PC-3 (cell line): ENCODE results near the gene RAB17. TPM values are rescaled to one million over a fixed set of nuclear protein-coding genes. Genes with fewer than 3 reads are reported as not detected.

Experiments used
- ATAC-seq: fragments of 200-7000 bp; cut with Tn5 transposase; 2 replicates; pipeline ENCODE4 v1.9.1; 2020; ENCODE audit warnings: mild to moderate bottlenecking, moderate library complexity
- BruUV-seq: library from RNA; stranded (reverse); fragments of 400-500 nt; replicated peaks from 2 replicates; lab custom pipeline; 2021; lab: Mats Ljungman, UMichigan
- CTCF ChIA-PET: fragments of 300-600 bp; sonication (Branson Sonifier 250); formaldehyde crosslinking; loops from one replicate; lab custom pipeline; 2022; ENCODE audit warnings: antibody characterized with exemption; lab: Charles Lee
- POLR2A ChIA-PET: fragments of 300-600 bp; sonication (Branson Sonifier 250); formaldehyde crosslinking; loops from one replicate; lab custom pipeline; 2022; ENCODE audit warnings: antibody characterized with exemption; ENCODE audit not compliant: unreplicated experiment; lab: Charles Lee
- DNase-seq: peaks from one replicate; pipeline ENCODE4 v3.0.0-alpha.2; 2015
- H2AFZ ChIP-seq: fragments of 300-600 bp; sonication (generic); 2 replicates; pipeline ENCODE4 v1.6.0; 2016; ENCODE audit warnings: antibody characterized with exemption, low read length
- H3F3A ChIP-seq: fragments of 300-600 bp; sonication (generic); one replicate; pipeline ENCODE4 v1.6.0; 2017; ENCODE audit warnings: antibody characterized with exemption, low read length, control low read depth, mild to moderate bottlenecking; ENCODE audit not compliant: unreplicated experiment
- H3K27ac ChIP-seq: fragments of 300-600 bp; sonication (generic); 2 replicates; pipeline ENCODE4 v1.5.1; 2016; ENCODE audit warnings: mild to moderate bottlenecking, low read length
- H3K27me3 ChIP-seq: fragments of 300-600 bp; sonication (generic); 2 replicates; pipeline ENCODE4 v1.6.1; 2016; ENCODE audit warnings: low read length, mixed read lengths
- H3K36me3 ChIP-seq: fragments of 300-600 bp; sonication (generic); 2 replicates; pipeline ENCODE4 v1.6.1; 2016; ENCODE audit warnings: low read depth, mixed run types, low read length, mixed read lengths
- H3K4me1 ChIP-seq: fragments of 300-600 bp; sonication (generic); 2 replicates; pipeline ENCODE4 v1.5.1; 2016; ENCODE audit warnings: low read length; ENCODE audit not compliant: insufficient read depth
- H3K4me2 ChIP-seq: fragments of 300-600 bp; sonication (generic); 2 replicates; pipeline ENCODE4 v1.6.0; 2016; ENCODE audit warnings: low read length
- H3K4me3 ChIP-seq: fragments of 300-600 bp; sonication (generic); 2 replicates; pipeline ENCODE4 v1.5.1; 2016; ENCODE audit warnings: mild to moderate bottlenecking, low read length, mixed read lengths
- H3K79me2 ChIP-seq: fragments of 300-600 bp; sonication (generic); 2 replicates; pipeline ENCODE4 v1.6.1; 2017; ENCODE audit warnings: low read length, mixed read lengths
- H3K9ac ChIP-seq: fragments of 300-600 bp; sonication (generic); 2 replicates; pipeline ENCODE4 v1.6.0; 2016; ENCODE audit warnings: mild to moderate bottlenecking, low read length
- H3K9me2 ChIP-seq: fragments of 300-600 bp; sonication (generic); replicated peaks from 2 replicates; pipeline ENCODE4 v1.6.1; 2016; ENCODE audit warnings: mixed run types, low read length, mixed read lengths
- H3K9me3 ChIP-seq: fragments of 300-600 bp; sonication (generic); 2 replicates; pipeline ENCODE4 v1.6.1; 2016; ENCODE audit warnings: low read length, mixed read lengths
- H4K20me1 ChIP-seq: fragments of 300-600 bp; sonication (generic); 2 replicates; pipeline ENCODE4 v1.6.1; 2016; ENCODE audit warnings: low read length, mixed read lengths
- EZH2 ChIP-seq: fragments of 300-600 bp; sonication (generic); IDR thresholded peaks from one replicate; pipeline ENCODE4 v1.6.1; 2017; ENCODE audit warnings: antibody characterized with exemption, mild to moderate bottlenecking, low read length; ENCODE audit not compliant: unreplicated experiment
- EZH2phosphoT487 ChIP-seq: fragments of 300-600 bp; sonication (generic); IDR thresholded peaks from 2 replicates; pipeline ENCODE4 v1.6.1; 2018; ENCODE audit warnings: mild to moderate bottlenecking, antibody characterized with exemption, low read length, borderline replicate concordance
- intact Hi-C: fragments of 100-400 bp; cut with micrococcal nuclease; formaldehyde crosslinking; loops from 2 replicates; pipeline ENCODE4 v1.9.0; 2023
- total RNA-seq: library from RNA; depleted of rRNA; stranded (reverse); fragments of >200 nt; gene quantifications from 2 replicates; pipeline ENCODE4 v1.2.3, GENCODE V29; 2014
- TF ChIP-seq, protein P1 (sequence below): fragments of 300-600 bp; sonication (generic); conservative IDR thresholded peaks from 2 replicates; pipeline ENCODE4 v1.5.1; 2017; ENCODE audit warnings: antibody characterized with exemption, low read depth, mild to moderate bottlenecking, low read length

The RAB17 gene
- total RNA-seq, 1 experiment from 2014 or later: 28.9 TPM

DNA sequence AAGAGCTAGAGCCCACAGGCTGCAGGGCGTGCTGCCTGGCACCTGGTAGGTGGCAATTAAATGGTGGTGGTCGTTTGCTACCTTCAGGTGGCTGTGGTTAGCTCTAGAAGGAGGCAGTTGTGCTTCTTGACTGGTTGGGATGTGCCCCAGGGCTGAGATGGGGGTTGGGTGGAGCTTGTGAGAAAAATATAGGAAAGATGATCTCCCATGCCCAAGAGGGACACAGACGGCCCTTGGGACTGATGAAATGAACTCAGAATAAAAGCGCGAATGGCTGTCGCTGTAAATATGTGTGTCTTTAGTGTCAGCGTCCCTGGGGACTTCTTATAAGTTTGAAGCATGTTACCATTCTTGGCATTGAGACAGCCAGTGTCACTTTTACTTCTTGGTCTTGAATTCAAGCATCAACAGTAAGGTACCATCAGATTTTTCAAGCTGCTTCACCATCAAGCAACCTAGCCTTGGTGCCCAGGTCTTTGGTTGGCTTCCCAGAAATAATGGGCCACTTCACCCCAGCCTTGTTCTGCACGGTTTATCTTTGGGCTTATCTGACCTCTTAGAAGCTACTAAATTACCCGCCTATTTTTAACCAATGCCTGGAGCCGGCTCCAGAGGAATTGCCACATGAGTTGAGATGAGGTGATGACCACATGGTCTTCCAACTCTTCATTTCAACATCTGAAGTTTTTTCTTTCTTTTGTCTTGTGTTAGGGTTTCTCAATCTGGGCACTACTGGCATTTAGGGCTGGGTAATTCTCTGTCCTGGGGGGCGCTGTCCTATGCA is 48.7 kb upstream of the RAB17 start:
- DNase-seq (no peak), ATAC-seq (no peak)
- TF ChIP-seq EZH2phosphoT487 (no peak), EZH2 (no peak)
- TF ChIP-seq, protein P1, sequence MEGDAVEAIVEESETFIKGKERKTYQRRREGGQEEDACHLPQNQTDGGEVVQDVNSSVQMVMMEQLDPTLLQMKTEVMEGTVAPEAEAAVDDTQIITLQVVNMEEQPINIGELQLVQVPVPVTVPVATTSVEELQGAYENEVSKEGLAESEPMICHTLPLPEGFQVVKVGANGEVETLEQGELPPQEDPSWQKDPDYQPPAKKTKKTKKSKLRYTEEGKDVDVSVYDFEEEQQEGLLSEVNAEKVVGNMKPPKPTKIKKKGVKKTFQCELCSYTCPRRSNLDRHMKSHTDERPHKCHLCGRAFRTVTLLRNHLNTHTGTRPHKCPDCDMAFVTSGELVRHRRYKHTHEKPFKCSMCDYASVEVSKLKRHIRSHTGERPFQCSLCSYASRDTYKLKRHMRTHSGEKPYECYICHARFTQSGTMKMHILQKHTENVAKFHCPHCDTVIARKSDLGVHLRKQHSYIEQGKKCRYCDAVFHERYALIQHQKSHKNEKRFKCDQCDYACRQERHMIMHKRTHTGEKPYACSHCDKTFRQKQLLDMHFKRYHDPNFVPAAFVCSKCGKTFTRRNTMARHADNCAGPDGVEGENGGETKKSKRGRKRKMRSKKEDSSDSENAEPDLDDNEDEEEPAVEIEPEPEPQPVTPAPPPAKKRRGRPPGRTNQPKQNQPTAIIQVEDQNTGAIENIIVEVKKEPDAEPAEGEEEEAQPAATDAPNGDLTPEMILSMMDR: no peak
- intact Hi-C loops: no loop called here
- no TSS peak for BruUV-seq
- no peak overlapping the region for H3K9ac ChIP-seq
- H3K4me3 ChIP-seq: no peak overlapping the region
- POLR2A ChIA-PET: no interaction called here
- no peak overlapping the region for H2AFZ ChIP-seq
- H3K9me3 ChIP-seq: no peaks in the 10 kb centered on the region
- H3F3A ChIP-seq: no peaks in the 10 kb centered on the region
- H4K20me1 ChIP-seq: no peaks in the 10 kb centered on the region
- no peak overlapping the region for H3K27ac ChIP-seq
- H3K4me1 ChIP-seq: no peaks in the 10 kb centered on the region
- CTCF ChIA-PET: no interaction called here
- no peak overlapping the region for H3K4me2 ChIP-seq
- H3K79me2 ChIP-seq: no peaks in the 10 kb centered on the region
- H3K36me3 ChIP-seq: no peaks in the 10 kb centered on the region
- no peaks in the 10 kb centered on the region for H3K9me2 ChIP-seq
- H3K27me3 ChIP-seq: no peaks in the 10 kb centered on the region

DNA sequence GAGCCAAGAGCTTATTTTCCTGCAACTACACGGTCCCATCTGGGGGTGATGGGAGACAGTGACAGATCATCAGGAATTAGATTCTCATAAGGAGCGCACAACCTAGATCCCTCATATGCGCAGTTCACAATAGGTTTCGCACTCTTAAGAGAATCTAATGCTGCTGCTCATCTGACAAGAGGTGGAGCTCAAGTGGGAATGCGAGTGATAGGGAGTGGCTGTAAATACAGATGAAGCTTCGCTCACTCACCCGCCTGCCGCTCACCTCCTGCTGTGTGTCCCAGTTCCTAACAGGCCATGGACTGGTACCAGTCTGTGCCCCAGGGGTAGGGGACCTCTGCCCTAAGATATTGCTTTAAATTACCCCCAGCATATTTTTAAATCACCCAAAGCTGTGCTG is 47.6 kb upstream of the RAB17 start:
- H3K4me3 ChIP-seq: no peak overlapping the region
- no peak overlapping the region for H3K9ac ChIP-seq
- H3F3A ChIP-seq: no peaks in the 10 kb centered on the region
- no peaks in the 10 kb centered on the region for H3K9me3 ChIP-seq
- no peaks in the 10 kb centered on the region for H4K20me1 ChIP-seq
- ChIA-PET POLR2A (no interaction called here), CTCF (no interaction called here)
- intact Hi-C loops: no loop called here
- no peak overlapping the region for H2AFZ ChIP-seq
- no peak overlapping the region for H3K4me2 ChIP-seq
- H3K9me2 ChIP-seq: no peaks in the 10 kb centered on the region
- no peaks in the 10 kb centered on the region for H3K36me3 ChIP-seq
- H3K79me2 ChIP-seq: no peaks in the 10 kb centered on the region
- H3K27me3 ChIP-seq: no peaks in the 10 kb centered on the region
- ATAC-seq: no peak
- no peak for DNase-seq
- no peaks in the 10 kb centered on the region for H3K4me1 ChIP-seq
- TF ChIP-seq, protein P1: no peak
- no peak for TF ChIP-seq EZH2phosphoT487
- TF ChIP-seq EZH2: no peak
- no peak overlapping the region for H3K27ac ChIP-seq
- no TSS peak for BruUV-seq

DNA sequence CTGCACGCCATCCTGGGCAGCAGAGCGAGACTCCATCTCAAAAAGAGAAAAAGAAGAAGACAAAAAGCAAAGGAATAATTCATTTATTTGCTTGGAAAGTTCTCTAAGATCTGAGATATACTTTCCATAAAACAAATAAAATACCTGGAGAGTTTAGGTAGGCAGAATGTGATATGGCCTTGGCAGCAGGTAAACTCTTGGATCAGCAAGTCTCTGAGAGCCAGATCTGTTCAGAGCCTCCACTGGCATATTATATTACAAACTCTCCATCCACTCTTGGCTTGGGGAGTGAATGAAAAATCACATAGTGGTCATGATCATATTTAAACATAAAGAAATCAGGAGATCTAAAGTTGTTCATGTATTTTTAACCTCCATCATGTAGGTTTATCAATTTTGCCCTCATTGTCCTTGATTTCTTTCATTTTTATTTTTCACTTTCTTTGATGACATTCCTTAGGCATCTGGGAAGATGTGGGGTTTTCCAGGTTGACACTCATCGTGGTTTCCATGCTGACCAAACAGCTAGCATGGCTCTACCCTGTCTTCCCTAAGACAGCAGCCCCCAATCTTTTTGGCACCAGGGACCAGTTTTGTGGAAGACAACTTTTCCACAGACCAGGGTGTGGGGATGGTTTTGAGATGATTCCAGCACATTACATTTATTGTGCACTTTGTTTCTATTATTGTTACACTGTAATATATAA is 47.0 kb upstream of the RAB17 start:
- Histone ChIP-seq H3K27me3 (no peaks in the 10 kb centered on the region), H3K9me3 (no peaks in the 10 kb centered on the region), H3K79me2 (no peaks in the 10 kb centered on the region), H3K27ac (no peak overlapping the region), H3K4me1 (no peaks in the 10 kb centered on the region), H4K20me1 (no peaks in the 10 kb centered on the region), H3K36me3 (no peaks in the 10 kb centered on the region), H2AFZ (no peak overlapping the region), H3K4me2 (no peak overlapping the region), H3K9me2 (no peaks in the 10 kb centered on the region), H3K9ac (no peak overlapping the region), H3F3A (no peaks in the 10 kb centered on the region), H3K4me3 (no peak overlapping the region)
- TF ChIP-seq EZH2: no peak
- TF ChIP-seq EZH2phosphoT487: no peak
- TF ChIP-seq, protein P1: no peak
- ATAC-seq (no peak), DNase-seq (no peak)
- intact Hi-C loops: no loop called here
- ChIA-PET POLR2A (no interaction called here), CTCF (no interaction called here)
- no TSS peak for BruUV-seq
